ENCODE measurements around the gene ATP8B3. TPM values are rescaled to one million over a fixed set of nuclear protein-coding genes. Genes with fewer than 3 reads are reported as not detected.

The ATP8B3 gene
- total RNA-seq, 1 donor from 2014 or later: not detected

GRCh38 chr19:1749373-1750342 lies 62.4 kb downstream of the ATP8B3 start:
- FAIRE-seq (no peak), DNase-seq (ENCODE audit: low spot score in 2 of 2) (no peak)

GRCh38 chr19:1748873-1749341 lies 63.2 kb downstream of the ATP8B3 start:
- DNase-seq (ENCODE audit: low spot score in 2 of 2): no peak
- FAIRE-seq: no peak

- FAIRE-seq: no peak
- DNase-seq (ENCODE audit: low spot score in 2 of 2): no peak
Observed at GRCh38 chr19:1748115-1748872, 63.8 kb downstream of the ATP8B3 start.

GRCh38 chr19:1747285-1748114 lies 64.6 kb downstream of the ATP8B3 start:
- FAIRE-seq: no peak

GRCh38 chr19:1746401-1747284 lies 65.4 kb downstream of the ATP8B3 start:
- no peak for FAIRE-seq
- no peak for DNase-seq (ENCODE audit: low spot score in 2 of 2)

More at GRCh38 chr19:1747285-1748114, 64.6 kb downstream of the ATP8B3 start:
- DNase-seq (ENCODE audit: low spot score in 2 of 2): no peak

GRCh38 chr19:1745589-1746031 lies 66.5 kb downstream of the ATP8B3 start:
- DNase-seq (ENCODE audit: low spot score in 2 of 2): no peak
- FAIRE-seq: no peak

GRCh38 chr19:1744822-1745563 lies 67.1 kb downstream of the ATP8B3 start:
- no peak for FAIRE-seq
- no peak for DNase-seq (ENCODE audit: low spot score in 2 of 2)

GRCh38 chr19:1744133-1744665 lies 67.9 kb downstream of the ATP8B3 start:
- FAIRE-seq (no peak), DNase-seq (ENCODE audit: low spot score in 2 of 2) (no peak)

- DNase-seq (ENCODE audit: low spot score in 2 of 2) (no peak), FAIRE-seq (no peak)
Observed at GRCh38 chr19:1742989-1743696, 68.9 kb downstream of the ATP8B3 start.

- no peak for FAIRE-seq
Observed at GRCh38 chr19:1739960-1740629, 72.0 kb downstream of the ATP8B3 start.

GRCh38 chr19:1736927-1737326 lies 75.1 kb downstream of the ATP8B3 start:
- no peak for DNase-seq (ENCODE audit: low spot score in 2 of 2)
- no peak for FAIRE-seq

More at GRCh38 chr19:1739960-1740629, 72.0 kb downstream of the ATP8B3 start:
- no peak for DNase-seq (ENCODE audit: low spot score in 2 of 2)

- FAIRE-seq (no peak), DNase-seq (ENCODE audit: low spot score in 2 of 2) (no peak)
Observed at GRCh38 chr19:1736280-1736679, 75.8 kb downstream of the ATP8B3 start.

GRCh38 chr19:1734321-1734966 lies 77.6 kb downstream of the ATP8B3 start:
- DNase-seq (ENCODE audit: low spot score in 2 of 2) (no peak), FAIRE-seq (no peak)
